Right renal cortex interstitium (tissue), 3 donors: ENCODE measurements around the gene PURA. TPM values are rescaled to one million over a fixed set of nuclear protein-coding genes. Genes with fewer than 3 reads are reported as not detected.
A peak's percentile ranks its signal among the peaks of the same experiment; 100 is the strongest.

ENCODE experiments used
- DNase-seq, 3 donors: peaks; one replicate each; pipeline ENCODE4 v3.0.0-alpha.2; 2013; ENCODE audit warnings: low read depth in 3 of 3, low spot score in 2 of 3
- polyA plus RNA-seq, 3 donors: library from polyadenylated mRNA; unstranded; fragments of 120-200 nt; gene quantifications; one replicate each; pipeline ENCODE4 v1.2.1, GENCODE V29; 2013; ENCODE audit not compliant: insufficient read length in 3 of 3

Gene PURA
- polyA plus RNA-seq, 3 donors: 11.6 to 12.0 (median 11.9) TPM

- DNase-seq: no peak
Observed at GRCh38 chr5:140133514-140134167, 19.7 kb downstream of the PURA start.

- no peak for DNase-seq
Observed at GRCh38 chr5:140134277-140134935, 20.5 kb downstream of the PURA start.

- no peak for DNase-seq
Observed at GRCh38 chr5:140135127-140135526, 21.2 kb downstream of the PURA start.

GRCh38 chr5:140136624-140137023, 22.7 kb downstream of the PURA start:
- no peak for DNase-seq

GRCh38 chr5:140140435-140140834, 26.5 kb downstream of the PURA start:
- no peak for DNase-seq

- no peak for DNase-seq
Observed at GRCh38 chr5:140141241-140141640, 27.3 kb downstream of the PURA start.

- DNase-seq: no peak
Observed at GRCh38 chr5:140142246-140142645, 28.3 kb downstream of the PURA start.

GRCh38 chr5:140142856-140143255, 28.9 kb downstream of the PURA start:
- no peak for DNase-seq

GRCh38 chr5:140143521-140144258, 29.8 kb downstream of the PURA start:
- DNase-seq: no peak

GRCh38 chr5:140145256-140145655, 31.3 kb downstream of the PURA start:
- no peak for DNase-seq

- peak in 1 of 3 donors; percentile 55 for DNase-seq
Observed at GRCh38 chr5:140145818-140146522, 32.1 kb downstream of the PURA start.

GRCh38 chr5:140146523-140146842, 32.6 kb downstream of the PURA start:
- no peak for DNase-seq

GRCh38 chr5:140147460-140147859, 33.6 kb downstream of the PURA start:
- DNase-seq: no peak

- no peak for DNase-seq
Observed at GRCh38 chr5:140148508-140148907, 34.6 kb downstream of the PURA start.

- no peak for DNase-seq
Observed at GRCh38 chr5:140150201-140150600, 36.3 kb downstream of the PURA start.

GRCh38 chr5:140151144-140152021, 37.5 kb downstream of the PURA start:
- no peak for DNase-seq

- no peak for DNase-seq
Observed at GRCh38 chr5:140152022-140152999, 38.4 kb downstream of the PURA start.

- no peak for DNase-seq
Observed at GRCh38 chr5:140153255-140153654, 39.3 kb downstream of the PURA start.

- no peak for DNase-seq
Observed at GRCh38 chr5:140153905-140154304, 40.0 kb downstream of the PURA start.
